NB4 (cell line): Measurements from ENCODE around the gene MRPL53.

ENCODE experiments used
- DNase-seq: peaks from one replicate; pipeline ENCODE4 v3.0.0; 2010; ENCODE audit warnings: low read depth
- H3K4me3 ChIP-seq: one replicate; pipeline ENCODE4 v1.5.1; 2011; ENCODE audit warnings: mild to moderate bottlenecking, low read depth, low read length, moderate library complexity
- CTCF ChIP-seq: IDR thresholded peaks from one replicate; pipeline ENCODE4 v1.5.1; 2012; ENCODE audit warnings: low read depth, low read length
- MAX ChIP-seq: IDR thresholded peaks from 2 replicates; pipeline ENCODE4 v1.6.1; 2011; ENCODE audit warnings: low read depth, low read length
- MYC ChIP-seq: IDR thresholded peaks from 2 replicates; pipeline ENCODE4 v1.6.1; 2011; ENCODE audit warnings: low read depth, low read length
- POLR2A ChIP-seq: IDR thresholded peaks from 2 replicates; pipeline ENCODE4 v1.6.1; 2011; ENCODE audit warnings: mild to moderate bottlenecking; ENCODE audit not compliant: insufficient read length; ENCODE audit errors: extremely low read depth

The MRPL53 gene

DNA sequence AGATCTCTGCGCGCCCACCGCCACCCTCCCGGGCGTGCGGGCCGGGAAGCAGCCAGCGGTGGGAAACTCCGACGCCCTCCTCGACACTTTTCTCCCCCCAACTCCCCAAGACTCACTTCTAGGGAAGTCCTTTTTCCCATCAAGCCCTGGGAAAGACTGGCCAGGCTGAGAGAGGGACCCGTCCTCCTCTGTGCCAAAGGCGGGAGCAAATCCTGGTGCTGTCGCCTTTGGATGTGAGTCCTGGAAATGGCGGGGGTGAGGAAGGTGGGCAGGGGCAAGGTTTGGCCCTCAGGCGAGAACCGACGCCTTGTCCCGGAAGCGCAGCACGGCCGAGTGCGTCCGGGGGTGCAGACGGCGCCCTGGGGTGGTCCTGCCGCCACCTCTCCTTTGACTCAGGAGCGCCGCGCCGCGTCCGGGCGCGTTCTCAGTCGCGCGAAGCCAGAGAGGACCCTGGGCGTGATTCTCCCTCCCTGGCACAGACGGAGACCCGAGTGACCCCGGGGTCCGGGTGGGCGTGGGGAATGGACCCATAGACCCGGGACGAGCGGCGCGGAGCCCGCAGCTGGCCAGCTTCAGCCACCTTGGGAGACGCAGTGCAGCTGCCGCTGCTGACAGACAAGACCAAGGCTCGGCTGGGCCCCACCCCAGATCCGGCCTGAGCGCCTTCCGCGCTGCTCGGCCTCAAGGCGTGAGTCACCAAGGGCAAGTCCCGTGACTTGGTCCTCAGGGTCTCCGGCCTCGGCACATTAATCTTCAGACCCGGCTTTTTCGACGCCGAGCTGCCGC lies 30.4 kb upstream of the MRPL53 start:
- H3K4me3 ChIP-seq, result peak overlapping the region; percentile 43
- DNase-seq, result peak; percentile 85
- peak; percentile 14 for TF ChIP-seq CTCF
- 0 out of 2 replicates have a peak, but pooled peaks have one; percentile 13 for TF ChIP-seq MAX
- TF ChIP-seq MYC, result no peak
- no peak for TF ChIP-seq POLR2A

DNA sequence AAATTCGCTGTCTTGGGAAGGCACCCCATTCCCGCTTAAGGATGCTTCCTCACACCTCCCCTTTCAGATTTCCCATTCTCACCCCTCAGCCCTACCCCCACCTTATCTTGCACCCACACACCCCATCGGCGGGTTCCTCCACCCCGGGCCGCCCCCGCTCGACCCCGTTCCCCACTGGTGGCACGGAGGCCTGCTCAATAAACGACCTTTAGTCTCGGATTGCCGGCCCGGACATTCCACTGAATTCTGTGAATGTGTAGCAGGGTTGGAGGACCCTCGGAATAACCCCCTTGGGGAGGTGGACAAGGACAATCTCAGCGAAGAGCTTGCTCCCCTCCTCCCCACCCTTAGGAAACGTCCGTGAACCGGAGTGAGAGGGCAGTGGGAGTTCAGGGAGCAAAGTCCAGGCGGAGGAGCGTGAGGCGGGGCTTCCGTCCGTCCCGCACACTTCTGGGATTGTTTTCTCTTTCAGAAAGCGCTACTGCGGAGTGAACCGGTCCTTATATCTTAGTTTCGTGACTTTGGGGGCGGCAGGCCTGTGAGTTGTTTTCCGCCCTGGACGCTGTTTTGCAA lies 29.8 kb upstream of the MRPL53 start:
- DNase-seq, result no peak
- no peak overlapping the region for H3K4me3 ChIP-seq
- TF ChIP-seq MYC (no peak), POLR2A (no peak), CTCF (no peak), MAX (no peak)

DNA sequence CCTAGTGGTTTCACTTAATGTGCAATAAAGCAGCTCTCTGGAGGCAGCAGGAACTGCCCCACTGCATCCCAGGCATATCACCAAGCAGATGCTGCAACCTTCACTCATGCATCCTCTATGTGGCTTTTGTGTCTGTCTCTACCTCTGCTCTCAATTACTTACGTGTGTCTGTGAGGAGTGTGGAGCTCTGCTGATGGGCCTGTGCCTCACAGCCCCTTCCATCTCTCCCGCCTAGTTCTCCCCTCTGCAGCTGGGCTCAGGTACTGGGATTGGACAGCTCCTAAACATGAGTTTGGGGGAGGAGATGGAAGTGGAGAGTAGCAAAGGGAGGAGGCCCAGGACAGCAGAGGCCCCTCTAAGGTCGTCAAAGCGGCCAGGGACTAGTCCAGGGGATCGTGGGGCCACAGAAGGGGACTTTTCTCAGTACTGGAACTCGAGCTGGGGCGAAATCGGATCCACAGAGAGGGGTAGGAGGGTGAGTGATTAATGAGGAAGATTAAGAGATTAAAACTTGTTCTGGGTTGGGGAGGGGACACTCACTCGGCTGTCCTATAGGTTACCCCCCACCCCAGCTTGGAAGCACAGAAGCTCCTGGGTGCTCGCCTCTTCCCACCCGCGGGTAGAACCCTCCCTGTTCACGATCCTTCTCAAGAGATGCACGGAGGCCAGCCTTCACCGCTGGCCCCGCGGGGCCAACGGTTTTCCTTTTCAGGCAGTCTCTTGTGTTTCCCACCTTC lies 29.0 kb upstream of the MRPL53 start:
- DNase-seq, result no peak
- no peak overlapping the region for H3K4me3 ChIP-seq
- TF ChIP-seq MYC (no peak), CTCF (no peak), POLR2A (no peak)

DNA sequence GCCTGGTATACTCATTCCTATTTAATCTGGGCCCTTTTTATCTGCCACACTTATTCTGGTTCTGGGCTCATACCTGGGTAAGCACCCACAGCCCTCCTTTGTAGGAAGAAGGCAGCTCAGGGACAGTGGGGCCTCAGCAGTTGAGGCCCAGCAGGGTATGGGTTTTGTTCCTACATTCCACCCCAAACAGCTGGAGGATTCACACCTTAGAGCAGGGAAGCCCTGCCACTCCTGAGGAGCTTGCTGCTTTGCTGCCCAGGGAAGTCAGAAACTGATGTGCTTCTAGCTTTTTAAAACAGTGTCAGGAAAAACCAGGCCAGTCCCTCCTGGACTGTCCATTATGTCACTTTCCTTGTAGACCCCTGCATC lies 28.1 kb upstream of the MRPL53 start:
- no peak for TF ChIP-seq CTCF
- no peak for TF ChIP-seq POLR2A
- TF ChIP-seq MAX, result no peak
- TF ChIP-seq MYC, result no peak
- no peak overlapping the region for H3K4me3 ChIP-seq
- DNase-seq, result no peak

GRCh38 chr2:74499940-74500577 lies 27.6 kb upstream of the MRPL53 start:
- TF ChIP-seq MAX (no peak), MYC (no peak), CTCF (no peak), POLR2A (no peak)
- H3K4me3 ChIP-seq, result no peak overlapping the region
- DNase-seq, result no peak
